ENCODE measurements around the gene FAF1.

DNA sequence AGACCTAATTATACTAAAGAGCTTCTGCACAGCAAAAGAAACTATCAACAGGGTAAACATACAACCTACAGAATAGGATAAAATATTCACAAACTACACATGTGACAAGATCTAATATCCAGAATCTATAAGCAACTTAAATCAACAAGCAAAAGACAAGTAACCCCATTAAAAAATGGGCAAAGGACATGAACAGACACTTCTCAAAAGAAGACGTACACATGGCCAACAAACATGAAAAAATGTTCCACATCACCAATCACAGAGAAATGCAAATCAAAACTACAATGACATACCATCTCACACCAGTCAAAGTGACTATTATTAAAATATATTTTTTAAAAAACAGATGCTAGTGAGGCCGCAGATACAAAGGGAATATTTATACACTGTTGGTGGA is 99.8 kb downstream of the FAF1 start:
- TF ChIP-seq, protein P1, sequence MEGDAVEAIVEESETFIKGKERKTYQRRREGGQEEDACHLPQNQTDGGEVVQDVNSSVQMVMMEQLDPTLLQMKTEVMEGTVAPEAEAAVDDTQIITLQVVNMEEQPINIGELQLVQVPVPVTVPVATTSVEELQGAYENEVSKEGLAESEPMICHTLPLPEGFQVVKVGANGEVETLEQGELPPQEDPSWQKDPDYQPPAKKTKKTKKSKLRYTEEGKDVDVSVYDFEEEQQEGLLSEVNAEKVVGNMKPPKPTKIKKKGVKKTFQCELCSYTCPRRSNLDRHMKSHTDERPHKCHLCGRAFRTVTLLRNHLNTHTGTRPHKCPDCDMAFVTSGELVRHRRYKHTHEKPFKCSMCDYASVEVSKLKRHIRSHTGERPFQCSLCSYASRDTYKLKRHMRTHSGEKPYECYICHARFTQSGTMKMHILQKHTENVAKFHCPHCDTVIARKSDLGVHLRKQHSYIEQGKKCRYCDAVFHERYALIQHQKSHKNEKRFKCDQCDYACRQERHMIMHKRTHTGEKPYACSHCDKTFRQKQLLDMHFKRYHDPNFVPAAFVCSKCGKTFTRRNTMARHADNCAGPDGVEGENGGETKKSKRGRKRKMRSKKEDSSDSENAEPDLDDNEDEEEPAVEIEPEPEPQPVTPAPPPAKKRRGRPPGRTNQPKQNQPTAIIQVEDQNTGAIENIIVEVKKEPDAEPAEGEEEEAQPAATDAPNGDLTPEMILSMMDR (IDR thresholded peaks at IDR 0.05): no peak
- no peak for TF ChIP-seq POLR2A (IDR thresholded peaks at IDR 0.05)

Data from right lobe of liver (tissue), 4 donors.